Germinal center (tissue), 1 donor: ENCODE data around the gene RERG.
"Not testable (repeated sequence)": the region's sequence is repeated elsewhere in the genome, so short reads cannot be mapped to it uniquely, and the experiment has no call there.

ENCODE experiments used
- DNase-seq: peaks from one replicate; pipeline ENCODE4 v3.0.0; 2012; ENCODE audit warnings: mixed read lengths, low spot score

Gene RERG, protein sequence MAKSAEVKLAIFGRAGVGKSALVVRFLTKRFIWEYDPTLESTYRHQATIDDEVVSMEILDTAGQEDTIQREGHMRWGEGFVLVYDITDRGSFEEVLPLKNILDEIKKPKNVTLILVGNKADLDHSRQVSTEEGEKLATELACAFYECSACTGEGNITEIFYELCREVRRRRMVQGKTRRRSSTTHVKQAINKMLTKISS

DNA sequence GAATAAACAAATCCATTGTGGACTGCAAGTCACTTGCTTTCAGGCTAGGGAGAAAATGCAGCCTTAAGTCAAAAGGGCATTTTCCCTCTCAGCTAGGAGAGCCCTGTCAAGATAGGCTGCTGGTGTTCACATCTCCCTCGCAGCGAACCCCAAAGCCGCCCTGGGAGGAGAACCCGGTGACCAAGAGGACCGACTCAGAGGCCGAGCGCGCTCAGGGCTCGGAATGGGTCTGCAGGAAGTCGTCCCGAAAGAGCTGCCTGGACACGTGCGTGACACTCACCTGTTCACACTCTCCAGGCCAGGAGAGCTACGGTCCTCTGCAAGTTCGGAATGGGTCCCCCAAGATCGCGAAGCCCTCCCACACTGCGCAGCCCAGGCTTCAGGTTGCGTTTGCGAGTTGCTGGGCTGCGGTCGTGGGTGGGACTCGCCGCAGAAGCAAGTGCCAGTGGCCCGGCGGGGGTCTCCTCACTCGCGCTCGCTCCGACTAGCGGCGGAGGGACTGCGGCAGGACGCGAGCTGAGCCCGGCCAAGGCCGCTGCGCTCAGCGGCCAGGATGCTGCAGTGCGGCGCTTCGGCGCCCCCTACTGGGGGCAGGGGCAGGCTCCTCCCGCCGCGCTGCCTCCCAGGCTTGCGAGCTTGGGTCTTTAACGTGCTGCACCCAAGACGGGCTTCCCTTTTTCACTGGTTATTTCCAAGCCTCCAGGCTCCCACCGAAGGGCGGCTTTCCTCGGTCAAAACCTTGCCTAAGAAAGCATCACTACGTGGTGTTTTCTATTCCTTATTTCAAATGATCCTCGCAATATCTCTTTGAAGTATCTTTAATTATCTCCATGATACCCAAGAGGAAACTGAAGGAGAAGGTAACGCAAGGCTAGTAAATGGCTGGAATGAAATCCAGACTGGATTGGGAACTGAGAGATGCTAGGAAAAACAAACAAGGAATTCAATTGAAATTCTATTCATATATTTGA is at the start of gene RERG:
Gene RERG, minus strand, starts transcription at position 503 of the 971 bp plus-strand sequence. CDS start 3,928 bp downstream, outside the sequence.
- DNase-seq: peak; percentile 74

- no peak for DNase-seq
Measured at GRCh38 chr12:15270591-15270990, 49.4 kb upstream of the RERG start.

GRCh38 chr12:15268927-15269552 is 47.8 kb upstream of the RERG start:
- DNase-seq: peak; percentile 43

DNA sequence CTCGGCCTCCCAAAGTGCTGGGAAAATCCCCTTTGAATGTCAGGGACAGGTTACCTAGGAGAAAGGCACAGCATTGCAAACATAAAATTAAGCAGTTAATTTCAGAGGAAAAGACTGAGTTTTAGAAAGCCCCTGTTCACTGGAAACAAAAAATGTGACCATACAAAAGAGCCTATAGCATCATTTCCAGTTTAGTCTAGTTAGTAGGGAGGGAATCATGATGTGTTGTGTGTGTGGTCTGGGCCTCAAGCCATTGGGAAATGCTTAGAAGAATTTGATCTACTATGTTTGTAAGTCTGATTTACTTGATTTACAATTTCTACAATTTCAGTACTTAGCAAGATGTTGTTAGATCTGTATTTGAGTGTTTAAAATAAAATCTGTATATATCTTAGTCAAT is 47.1 kb upstream of the RERG start:
- DNase-seq: no peak

DNA sequence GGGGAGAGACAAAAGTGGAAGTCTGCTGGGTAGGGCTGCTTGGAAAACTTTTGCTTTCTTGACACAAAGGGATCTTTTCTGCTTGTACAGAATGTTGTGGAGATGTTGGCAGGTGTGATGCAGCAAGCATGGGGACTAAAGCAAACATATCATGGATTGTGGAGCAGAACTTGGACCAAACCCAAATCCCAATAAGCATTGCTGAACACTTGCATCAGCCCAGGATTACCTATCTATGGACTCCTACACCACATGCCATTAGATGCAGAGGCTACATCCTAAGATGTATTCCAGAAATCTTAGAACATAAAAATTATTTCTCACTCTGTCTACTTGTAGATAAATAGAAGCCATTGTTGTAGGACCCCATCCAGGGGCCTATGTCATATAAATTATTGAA is 44.7 kb upstream of the RERG start:
- no peak for DNase-seq

GRCh38 chr12:15256761-15257160 is 35.5 kb upstream of the RERG start:
- no peak for DNase-seq

- DNase-seq: no peak
Measured at GRCh38 chr12:15253990-15254389, 32.8 kb upstream of the RERG start.

- no peak for DNase-seq
Measured at GRCh38 chr12:15244926-15245325, 23.7 kb upstream of the RERG start.

DNA sequence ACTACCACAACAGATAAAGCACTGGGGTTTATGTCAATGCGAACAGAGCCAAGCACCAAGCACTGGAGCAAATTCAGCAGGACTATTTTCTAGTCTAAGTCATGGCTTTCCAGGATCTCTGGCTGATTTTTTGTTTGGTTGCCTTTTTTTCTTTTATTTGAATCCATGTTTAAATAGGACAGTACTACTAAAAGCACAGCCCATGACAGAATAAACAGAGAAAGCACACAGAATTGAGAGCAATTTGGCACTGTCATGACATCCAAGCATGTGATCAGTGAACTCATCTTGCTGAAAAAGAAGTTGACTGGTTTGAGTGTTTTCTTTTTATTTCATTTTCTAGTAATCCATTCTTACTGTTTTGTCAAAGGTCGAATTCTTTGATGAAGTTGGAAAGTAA is 23.1 kb upstream of the RERG start:
- no peak for DNase-seq

GRCh38 chr12:15243102-15243501 is 21.9 kb upstream of the RERG start:
- DNase-seq: no peak

- DNase-seq: no peak
Measured at GRCh38 chr12:15240898-15241297, 19.7 kb upstream of the RERG start.

- no peak for DNase-seq
Measured at GRCh38 chr12:15234508-15234907, 13.3 kb upstream of the RERG start.

- no peak for DNase-seq
Measured at GRCh38 chr12:15234011-15234410, 12.8 kb upstream of the RERG start.

DNA sequence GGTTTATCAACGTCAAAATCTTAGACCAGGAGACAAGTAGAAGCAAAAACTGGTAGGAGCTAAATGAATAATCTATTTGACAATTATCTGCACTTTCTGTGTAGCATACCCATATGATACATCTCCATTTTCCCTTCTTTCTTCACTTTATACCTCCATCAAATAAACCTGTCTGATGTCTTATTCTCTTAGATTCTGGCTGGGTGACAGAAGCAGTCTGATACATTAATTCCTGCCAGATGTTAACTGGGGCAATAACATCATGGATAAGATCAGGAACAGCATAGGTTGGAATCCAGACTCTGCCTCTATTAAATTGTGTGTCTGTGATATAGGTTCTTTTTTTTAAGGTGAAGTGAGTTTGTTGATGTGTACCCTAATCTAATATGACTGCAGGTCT is 11.7 kb upstream of the RERG start:
- no peak for DNase-seq

GRCh38 chr12:15231493-15231892 is 10.3 kb upstream of the RERG start:
- DNase-seq: no peak

DNA sequence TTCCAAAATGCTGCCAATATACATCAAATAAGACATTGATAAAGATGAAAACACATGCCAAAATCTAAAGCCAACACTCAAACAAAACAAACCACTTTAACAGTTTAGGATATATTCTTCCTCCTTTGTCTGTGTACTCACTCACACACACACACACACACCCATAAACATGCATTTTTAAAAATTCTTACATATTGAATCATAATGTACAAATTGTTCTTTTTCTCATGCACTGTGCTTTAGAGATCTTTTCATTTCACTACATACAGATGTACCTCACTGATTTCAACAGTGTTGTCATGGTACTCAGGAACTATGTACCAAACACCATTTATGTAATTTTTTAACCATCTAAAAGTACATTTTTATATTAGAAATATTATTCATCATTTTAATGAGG is 9.5 kb upstream of the RERG start:
- no peak for DNase-seq

DNA sequence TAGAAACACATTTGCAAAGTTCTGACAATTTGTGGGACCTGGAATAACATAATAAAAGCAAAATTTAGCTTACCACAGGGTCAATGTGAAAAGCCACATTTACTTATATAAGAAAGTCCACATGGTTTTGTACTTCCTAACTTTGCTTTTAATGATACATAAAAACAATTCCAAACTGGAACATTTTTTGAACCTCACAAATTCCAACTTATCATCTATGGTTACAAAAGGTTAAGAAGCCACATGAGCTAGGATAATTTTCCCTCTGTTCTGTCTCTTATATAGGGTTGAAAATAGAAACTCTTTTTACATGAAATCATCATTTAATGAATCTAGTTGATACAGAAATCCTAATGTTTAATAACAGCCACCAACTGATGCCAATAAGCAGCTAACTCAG is 8.9 kb upstream of the RERG start:
- no peak for DNase-seq

DNA sequence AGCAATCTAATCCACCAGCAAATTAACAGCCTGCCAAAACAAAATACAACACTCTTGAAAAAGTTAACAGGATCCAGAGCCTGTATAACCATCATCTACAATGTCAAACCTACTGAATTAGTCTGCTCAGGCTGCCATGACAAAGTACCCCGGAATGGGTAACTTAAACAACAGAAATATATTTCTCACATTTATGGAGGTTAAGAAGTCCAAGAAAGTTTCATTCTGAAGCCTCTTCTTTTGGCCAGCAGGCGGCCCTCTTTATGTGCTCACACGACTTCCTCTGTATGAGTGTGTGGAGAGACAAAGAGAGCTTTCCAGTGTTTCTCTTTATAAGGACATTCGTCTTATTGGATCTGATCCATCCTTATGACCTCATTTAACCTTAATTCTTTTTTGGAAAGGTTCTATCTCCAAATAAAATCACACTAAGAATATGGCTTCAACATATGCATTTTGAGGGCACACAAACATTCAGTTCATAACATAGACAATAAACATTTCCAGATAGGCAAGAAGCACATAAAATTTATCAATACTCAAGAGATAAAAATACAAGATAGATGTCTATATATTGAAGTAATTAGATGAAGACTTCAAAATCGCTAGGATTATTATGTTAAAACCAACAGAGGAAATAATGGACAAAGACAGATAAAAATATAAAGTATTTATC is 5.9 kb upstream of the RERG start:
- DNase-seq: peak; percentile 21

DNA sequence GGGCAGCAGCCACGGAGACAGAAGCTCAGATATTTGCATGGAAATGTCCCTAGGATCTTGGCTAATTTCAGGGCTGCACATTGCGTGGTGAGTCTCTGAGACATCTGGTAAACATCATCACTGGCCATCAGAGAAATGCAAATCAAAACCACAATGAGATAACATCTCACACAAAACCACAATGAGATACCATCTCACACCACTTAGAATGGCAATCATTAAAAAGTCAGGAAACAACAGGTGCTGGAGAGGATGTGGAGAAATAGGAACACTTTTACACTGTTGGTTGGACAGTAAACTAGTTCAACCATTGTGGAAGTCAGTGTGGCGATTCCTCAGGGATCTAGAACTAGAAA is 4.6 kb upstream of the RERG start:
- not testable (repeated sequence) for DNase-seq

DNA sequence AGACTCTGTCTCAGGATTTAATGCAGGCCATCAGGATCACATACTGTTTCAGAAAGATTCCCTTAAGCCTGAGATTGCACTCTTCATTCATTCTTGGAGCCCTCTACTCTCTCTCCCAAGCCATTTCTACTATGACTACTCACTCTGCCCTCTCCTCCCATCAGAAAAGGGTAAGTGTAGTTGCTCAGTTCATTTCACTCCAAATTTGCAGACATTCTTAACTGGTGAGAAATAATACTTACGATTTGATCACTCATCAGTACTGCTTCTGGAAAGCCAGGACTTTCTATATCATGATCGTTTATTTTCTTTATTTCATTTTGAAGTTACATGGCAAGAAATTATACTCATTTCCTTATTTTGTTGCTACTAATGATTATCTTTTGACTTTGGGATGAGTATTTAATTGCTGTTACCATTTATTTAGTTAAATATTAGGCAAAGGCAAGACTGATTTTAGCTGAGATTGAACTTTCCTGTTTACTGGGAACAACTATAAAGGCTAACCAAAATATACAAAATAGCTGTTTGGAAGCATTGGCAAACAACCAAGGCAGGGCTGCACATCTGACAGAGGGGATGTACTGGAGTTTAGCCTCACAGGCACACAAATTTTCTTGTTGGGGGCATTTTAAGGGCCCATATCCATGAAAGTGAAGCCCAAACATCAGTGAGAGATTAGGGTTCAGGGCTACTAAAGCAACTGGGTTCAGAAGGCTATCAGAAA is 4.1 kb upstream of the RERG start:
- no peak for DNase-seq

DNA sequence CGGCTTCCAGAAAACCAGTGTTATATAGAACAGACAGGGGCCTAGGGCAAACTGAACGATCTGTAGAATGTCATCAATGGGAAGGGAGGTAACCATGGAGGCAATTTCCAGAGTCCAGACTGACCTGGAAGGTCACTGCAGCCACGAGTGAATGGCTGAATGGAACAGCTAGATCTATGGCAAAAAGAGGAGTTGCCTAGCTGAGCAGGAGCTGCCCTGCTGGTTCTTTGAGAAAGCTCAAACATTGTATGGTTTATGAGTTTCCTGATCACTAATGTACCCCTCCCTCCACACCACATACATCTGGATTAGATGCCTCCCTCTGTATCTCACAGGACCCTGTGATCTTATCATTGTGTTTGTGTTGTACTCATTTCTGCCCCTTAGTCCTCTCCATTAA is 1.0 kb upstream of the RERG start:
- DNase-seq: no peak

DNA sequence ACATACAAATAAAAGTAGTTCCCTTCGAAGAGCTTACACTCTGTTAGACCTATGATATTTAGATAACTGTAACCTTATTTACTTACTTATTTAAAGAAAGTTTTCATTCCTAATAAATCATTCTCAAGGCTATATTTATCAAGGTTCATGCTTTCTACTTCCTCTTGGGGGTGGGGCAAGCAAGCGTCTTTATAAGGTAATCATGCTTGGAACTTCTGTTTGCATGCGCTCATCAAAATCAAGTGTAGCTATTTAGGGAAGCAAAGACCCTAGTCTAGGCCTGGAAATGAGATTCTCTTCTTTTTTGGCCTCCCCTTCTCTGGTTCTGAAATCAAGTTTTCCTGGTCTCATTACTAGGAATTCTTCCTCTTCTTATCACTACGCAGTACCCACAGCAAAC is 766 bp downstream of the RERG start:
- DNase-seq: no peak
